ENCODE results near the gene ATG16L2.

GRCh38 chr11:72774499-72774898, 39.7 kb upstream of the ATG16L2 start:
- TF ChIP-seq, protein P1, sequence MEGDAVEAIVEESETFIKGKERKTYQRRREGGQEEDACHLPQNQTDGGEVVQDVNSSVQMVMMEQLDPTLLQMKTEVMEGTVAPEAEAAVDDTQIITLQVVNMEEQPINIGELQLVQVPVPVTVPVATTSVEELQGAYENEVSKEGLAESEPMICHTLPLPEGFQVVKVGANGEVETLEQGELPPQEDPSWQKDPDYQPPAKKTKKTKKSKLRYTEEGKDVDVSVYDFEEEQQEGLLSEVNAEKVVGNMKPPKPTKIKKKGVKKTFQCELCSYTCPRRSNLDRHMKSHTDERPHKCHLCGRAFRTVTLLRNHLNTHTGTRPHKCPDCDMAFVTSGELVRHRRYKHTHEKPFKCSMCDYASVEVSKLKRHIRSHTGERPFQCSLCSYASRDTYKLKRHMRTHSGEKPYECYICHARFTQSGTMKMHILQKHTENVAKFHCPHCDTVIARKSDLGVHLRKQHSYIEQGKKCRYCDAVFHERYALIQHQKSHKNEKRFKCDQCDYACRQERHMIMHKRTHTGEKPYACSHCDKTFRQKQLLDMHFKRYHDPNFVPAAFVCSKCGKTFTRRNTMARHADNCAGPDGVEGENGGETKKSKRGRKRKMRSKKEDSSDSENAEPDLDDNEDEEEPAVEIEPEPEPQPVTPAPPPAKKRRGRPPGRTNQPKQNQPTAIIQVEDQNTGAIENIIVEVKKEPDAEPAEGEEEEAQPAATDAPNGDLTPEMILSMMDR (IDR thresholded peaks at IDR 0.05), result no peak
- TF ChIP-seq, protein P2, sequence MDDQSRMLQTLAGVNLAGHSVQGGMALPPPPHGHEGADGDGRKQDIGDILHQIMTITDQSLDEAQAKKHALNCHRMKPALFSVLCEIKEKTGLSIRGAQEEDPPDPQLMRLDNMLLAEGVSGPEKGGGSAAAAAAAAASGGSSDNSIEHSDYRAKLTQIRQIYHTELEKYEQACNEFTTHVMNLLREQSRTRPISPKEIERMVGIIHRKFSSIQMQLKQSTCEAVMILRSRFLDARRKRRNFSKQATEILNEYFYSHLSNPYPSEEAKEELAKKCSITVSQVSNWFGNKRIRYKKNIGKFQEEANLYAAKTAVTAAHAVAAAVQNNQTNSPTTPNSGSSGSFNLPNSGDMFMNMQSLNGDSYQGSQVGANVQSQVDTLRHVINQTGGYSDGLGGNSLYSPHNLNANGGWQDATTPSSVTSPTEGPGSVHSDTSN (IDR thresholded peaks at IDR 0.05), result no peak
- TF ChIP-seq POLR2A (IDR thresholded peaks at IDR 0.05; ENCODE audit: low read length) (no peak), EHF (CRISPR knock-in tag; IDR thresholded peaks at IDR 0.05) (no peak), JUN (IDR thresholded peaks at IDR 0.05) (no peak), EP300 (IDR thresholded peaks at IDR 0.05) (no peak)

All from A549 (cell line).